A549 (cell line): ENCODE measurements around the gene EPS8L3.

ENCODE experiments used
- CBX2 ChIP-seq: fragments of 200-600 bp; sonication (generic); IDR thresholded peaks from 2 replicates; pipeline ENCODE4 v1.6.1; 2016; ENCODE audit warnings: low read depth, mild to moderate bottlenecking, borderline replicate concordance
- CEBPB ChIP-seq, 2 experiments: fragments of >200 bp in 1 of 2; sonication (Bioruptor Twin) in 1 of 2; formaldehyde crosslinking in 1 of 2; IDR thresholded peaks; 2 replicates each; pipeline ENCODE4 v1.6.1; 2012 to 2016
- CTCF ChIP-seq: fragments of >200 bp; sonication (Bioruptor Twin); formaldehyde crosslinking; IDR thresholded peaks from 3 replicates; pipeline ENCODE4 v1.5.1; 2016
- EP300 ChIP-seq, 2 experiments: fragments of >200 bp; sonication (Bioruptor Twin); formaldehyde crosslinking; IDR thresholded peaks; 2 replicates in 1 of 2; 3 replicates in 1 of 2; pipeline ENCODE4 v1.6.1; 2016 to 2017
- KDM5A ChIP-seq: fragments of 200-600 bp; sonication (generic); IDR thresholded peaks from 2 replicates; pipeline ENCODE4 v1.6.1; 2016; ENCODE audit warnings: antibody characterized with exemption, mild to moderate bottlenecking
- POLR2A ChIP-seq: IDR thresholded peaks from 2 replicates; pipeline ENCODE4 v1.6.1; 2012; ENCODE audit warnings: mild to moderate bottlenecking, low read length
- RFX5 ChIP-seq: fragments of 450-650 bp; IDR thresholded peaks from 2 replicates; pipeline ENCODE4 v1.7.1; 2014; ENCODE audit warnings: antibody characterized with exemption, mild to moderate bottlenecking, moderate library complexity

DNA sequence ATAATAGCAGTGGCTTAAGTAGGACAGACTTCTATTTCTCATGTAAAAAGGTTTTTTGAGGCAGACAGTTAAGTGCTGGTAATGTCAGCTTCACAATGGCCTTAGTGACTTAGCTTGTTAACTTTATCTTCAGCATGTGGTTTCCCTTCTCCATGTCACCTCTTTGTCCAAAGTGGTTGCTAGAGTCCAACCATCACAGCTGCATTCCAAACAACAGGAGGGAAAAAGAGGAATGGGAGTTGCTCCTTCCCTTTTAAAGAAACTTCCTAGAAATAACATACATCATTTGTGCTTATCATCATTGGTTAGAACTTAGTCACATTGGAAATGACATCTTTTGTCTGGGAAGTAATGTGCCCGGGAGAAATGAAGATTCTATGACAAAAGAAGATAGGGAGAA is 41.8 kb downstream of the EPS8L3 start:
- no peak for TF ChIP-seq KDM5A
- no peak for TF ChIP-seq CTCF
- no peak for TF ChIP-seq RFX5
- TF ChIP-seq CEBPB (IDR thresholded peaks at IDR 0.05), result no peak
- TF ChIP-seq CBX2, result no peak
- no peak for TF ChIP-seq POLR2A
- TF ChIP-seq EP300 (IDR thresholded peaks at IDR 0.05), result no peak
